GM19324 (cell line): ENCODE measurements around the gene AGAP1.
"Not testable (repeated sequence)": the region's sequence is repeated elsewhere in the genome, so short reads cannot be mapped to it uniquely, and the experiment has no call there.

Experiments
- ATAC-seq: cut with Tn5 transposase; IDR thresholded peaks from one replicate; pipeline ENCODE4 v1.9.1; 2021; ENCODE audit warnings: mild to moderate bottlenecking, moderate library complexity; ENCODE audit not compliant: unreplicated experiment, low FRiP score

Gene AGAP1

GRCh38 chr2:235600926-235601325 is 107.1 kb downstream of the AGAP1 start:
- no peak for ATAC-seq

GRCh38 chr2:235601960-235602704 is 108.3 kb downstream of the AGAP1 start:
- no peak for ATAC-seq

GRCh38 chr2:235602971-235603370 is 109.1 kb downstream of the AGAP1 start:
- not testable (repeated sequence) for ATAC-seq

- no peak for ATAC-seq
Observed at GRCh38 chr2:235603659-235604058, 109.8 kb downstream of the AGAP1 start.

- no peak for ATAC-seq
Observed at GRCh38 chr2:235605312-235606003, 111.6 kb downstream of the AGAP1 start.

- no peak for ATAC-seq
Observed at GRCh38 chr2:235606004-235606715, 112.3 kb downstream of the AGAP1 start.

GRCh38 chr2:235607546-235608199 is 113.8 kb downstream of the AGAP1 start:
- no peak for ATAC-seq

- ATAC-seq: no peak
Observed at GRCh38 chr2:235608200-235608887, 114.5 kb downstream of the AGAP1 start.

- no peak for ATAC-seq
Observed at GRCh38 chr2:235609321-235609720, 115.5 kb downstream of the AGAP1 start.

- no peak for ATAC-seq
Observed at GRCh38 chr2:235609746-235610145, 115.9 kb downstream of the AGAP1 start.

- no peak for ATAC-seq
Observed at GRCh38 chr2:235610696-235611257, 116.9 kb downstream of the AGAP1 start.

GRCh38 chr2:235611349-235611748 is 117.5 kb downstream of the AGAP1 start:
- ATAC-seq: no peak

GRCh38 chr2:235611756-235612155 is 117.9 kb downstream of the AGAP1 start:
- ATAC-seq: no peak

- ATAC-seq: no peak
Observed at GRCh38 chr2:235612181-235612950, 118.5 kb downstream of the AGAP1 start.

GRCh38 chr2:235613649-235614048 is 119.8 kb downstream of the AGAP1 start:
- no peak for ATAC-seq

- ATAC-seq: no peak
Observed at GRCh38 chr2:235614176-235614860, 120.5 kb downstream of the AGAP1 start.

- ATAC-seq: no peak
Observed at GRCh38 chr2:235614900-235615712, 121.3 kb downstream of the AGAP1 start.

- ATAC-seq: no peak
Observed at GRCh38 chr2:235616885-235617284, 123.0 kb downstream of the AGAP1 start.
